Measurements from ENCODE around the gene HBG2. TPM values are rescaled to one million over a fixed set of nuclear protein-coding genes. Genes with fewer than 3 reads are reported as not detected.

HBG2 gene
- total and polyA plus RNA-seq, 9 of the 15 experiments (the other 6 are each of a cell fraction or from before 2014, with no cell fraction given): 1,626 to 58,619 (median 10,515) TPM

DNA sequence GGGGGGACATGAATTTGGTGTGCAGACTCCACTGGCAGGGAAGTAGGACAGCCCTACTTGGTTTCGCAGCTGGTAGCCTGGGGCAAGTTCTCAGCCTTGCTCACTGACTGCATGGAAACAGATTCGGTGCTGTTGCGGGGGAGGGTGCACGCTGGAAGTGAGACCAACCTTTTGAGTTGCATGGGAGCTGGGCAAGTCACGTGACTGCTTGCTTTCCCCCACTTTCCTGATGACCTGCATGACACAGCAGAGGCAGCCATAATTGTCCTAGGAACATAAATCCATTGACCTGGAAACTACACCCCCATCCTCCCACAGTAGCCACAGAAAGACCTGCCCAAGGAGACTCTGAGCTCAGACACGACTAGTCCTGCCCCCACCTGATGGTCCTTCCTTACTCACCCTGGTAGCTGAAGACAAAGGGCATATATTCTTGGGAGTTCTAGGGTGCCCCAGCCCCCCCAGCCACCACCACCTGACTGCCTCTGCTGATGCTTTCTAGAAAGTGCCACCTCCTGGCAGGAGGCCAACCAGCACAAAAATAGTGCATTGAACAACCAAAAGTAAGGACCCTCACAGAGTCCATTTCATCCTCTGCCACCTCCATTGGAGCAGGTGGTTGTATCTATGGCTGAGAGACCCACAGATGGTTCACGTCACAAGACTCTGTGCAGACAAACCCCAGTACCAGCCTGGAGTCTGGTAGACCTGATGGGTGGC, 4.1 kb upstream of the HBG2 start (continued):
- TF ChIP-seq, protein P1, sequence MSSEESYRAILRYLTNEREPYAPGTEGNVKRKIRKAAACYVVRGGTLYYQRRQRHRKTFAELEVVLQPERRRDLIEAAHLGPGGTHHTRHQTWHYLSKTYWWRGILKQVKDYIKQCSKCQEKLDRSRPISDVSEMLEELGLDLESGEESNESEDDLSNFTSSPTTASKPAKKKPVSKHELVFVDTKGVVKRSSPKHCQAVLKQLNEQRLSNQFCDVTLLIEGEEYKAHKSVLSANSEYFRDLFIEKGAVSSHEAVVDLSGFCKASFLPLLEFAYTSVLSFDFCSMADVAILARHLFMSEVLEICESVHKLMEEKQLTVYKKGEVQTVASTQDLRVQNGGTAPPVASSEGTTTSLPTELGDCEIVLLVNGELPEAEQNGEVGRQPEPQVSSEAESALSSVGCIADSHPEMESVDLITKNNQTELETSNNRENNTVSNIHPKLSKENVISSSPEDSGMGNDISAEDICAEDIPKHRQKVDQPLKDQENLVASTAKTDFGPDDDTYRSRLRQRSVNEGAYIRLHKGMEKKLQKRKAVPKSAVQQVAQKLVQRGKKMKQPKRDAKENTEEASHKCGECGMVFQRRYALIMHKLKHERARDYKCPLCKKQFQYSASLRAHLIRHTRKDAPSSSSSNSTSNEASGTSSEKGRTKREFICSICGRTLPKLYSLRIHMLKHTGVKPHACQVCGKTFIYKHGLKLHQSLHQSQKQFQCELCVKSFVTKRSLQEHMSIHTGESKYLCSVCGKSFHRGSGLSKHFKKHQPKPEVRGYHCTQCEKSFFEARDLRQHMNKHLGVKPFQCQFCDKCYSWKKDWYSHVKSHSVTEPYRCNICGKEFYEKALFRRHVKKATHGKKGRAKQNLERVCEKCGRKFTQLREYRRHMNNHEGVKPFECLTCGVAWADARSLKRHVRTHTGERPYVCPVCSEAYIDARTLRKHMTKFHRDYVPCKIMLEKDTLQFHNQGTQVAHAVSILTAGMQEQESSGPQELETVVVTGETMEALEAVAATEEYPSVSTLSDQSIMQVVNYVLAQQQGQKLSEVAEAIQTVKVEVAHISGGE (CRISPR knock-in tag; IDR thresholded peaks at IDR 0.05): no peak
- TF ChIP-seq, protein P2, sequence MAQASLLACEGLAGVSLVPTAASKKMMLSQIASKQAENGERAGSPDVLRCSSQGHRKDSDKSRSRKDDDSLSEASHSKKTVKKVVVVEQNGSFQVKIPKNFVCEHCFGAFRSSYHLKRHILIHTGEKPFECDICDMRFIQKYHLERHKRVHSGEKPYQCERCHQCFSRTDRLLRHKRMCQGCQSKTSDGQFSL (CRISPR knock-in tag; IDR thresholded peaks at IDR 0.05): no peak
- TF ChIP-seq, protein P2 (tag; IDR thresholded peaks at IDR 0.05): peak in 1 of 2 experiments; percentile 43; a peak in 1 of 4 replicates
- TF ChIP-seq CCNT2 (IDR thresholded peaks at IDR 0.05; ENCODE audit: borderline replicate concordance, extremely low read depth, insufficient read length, low read depth, low read length): no peak
- TF ChIP-seq U2AF2 (optimal IDR thresholded peaks at IDR 0.05; ENCODE audit: low read depth, low read length): no peak
- TF ChIP-seq POLR2AphosphoS2 (IDR thresholded peaks at IDR 0.05; ENCODE audit: low read length): no peak
- TF ChIP-seq ZNF431 (CRISPR knock-in tag; IDR thresholded peaks at IDR 0.05): no peak
- TF ChIP-seq, protein P3, sequence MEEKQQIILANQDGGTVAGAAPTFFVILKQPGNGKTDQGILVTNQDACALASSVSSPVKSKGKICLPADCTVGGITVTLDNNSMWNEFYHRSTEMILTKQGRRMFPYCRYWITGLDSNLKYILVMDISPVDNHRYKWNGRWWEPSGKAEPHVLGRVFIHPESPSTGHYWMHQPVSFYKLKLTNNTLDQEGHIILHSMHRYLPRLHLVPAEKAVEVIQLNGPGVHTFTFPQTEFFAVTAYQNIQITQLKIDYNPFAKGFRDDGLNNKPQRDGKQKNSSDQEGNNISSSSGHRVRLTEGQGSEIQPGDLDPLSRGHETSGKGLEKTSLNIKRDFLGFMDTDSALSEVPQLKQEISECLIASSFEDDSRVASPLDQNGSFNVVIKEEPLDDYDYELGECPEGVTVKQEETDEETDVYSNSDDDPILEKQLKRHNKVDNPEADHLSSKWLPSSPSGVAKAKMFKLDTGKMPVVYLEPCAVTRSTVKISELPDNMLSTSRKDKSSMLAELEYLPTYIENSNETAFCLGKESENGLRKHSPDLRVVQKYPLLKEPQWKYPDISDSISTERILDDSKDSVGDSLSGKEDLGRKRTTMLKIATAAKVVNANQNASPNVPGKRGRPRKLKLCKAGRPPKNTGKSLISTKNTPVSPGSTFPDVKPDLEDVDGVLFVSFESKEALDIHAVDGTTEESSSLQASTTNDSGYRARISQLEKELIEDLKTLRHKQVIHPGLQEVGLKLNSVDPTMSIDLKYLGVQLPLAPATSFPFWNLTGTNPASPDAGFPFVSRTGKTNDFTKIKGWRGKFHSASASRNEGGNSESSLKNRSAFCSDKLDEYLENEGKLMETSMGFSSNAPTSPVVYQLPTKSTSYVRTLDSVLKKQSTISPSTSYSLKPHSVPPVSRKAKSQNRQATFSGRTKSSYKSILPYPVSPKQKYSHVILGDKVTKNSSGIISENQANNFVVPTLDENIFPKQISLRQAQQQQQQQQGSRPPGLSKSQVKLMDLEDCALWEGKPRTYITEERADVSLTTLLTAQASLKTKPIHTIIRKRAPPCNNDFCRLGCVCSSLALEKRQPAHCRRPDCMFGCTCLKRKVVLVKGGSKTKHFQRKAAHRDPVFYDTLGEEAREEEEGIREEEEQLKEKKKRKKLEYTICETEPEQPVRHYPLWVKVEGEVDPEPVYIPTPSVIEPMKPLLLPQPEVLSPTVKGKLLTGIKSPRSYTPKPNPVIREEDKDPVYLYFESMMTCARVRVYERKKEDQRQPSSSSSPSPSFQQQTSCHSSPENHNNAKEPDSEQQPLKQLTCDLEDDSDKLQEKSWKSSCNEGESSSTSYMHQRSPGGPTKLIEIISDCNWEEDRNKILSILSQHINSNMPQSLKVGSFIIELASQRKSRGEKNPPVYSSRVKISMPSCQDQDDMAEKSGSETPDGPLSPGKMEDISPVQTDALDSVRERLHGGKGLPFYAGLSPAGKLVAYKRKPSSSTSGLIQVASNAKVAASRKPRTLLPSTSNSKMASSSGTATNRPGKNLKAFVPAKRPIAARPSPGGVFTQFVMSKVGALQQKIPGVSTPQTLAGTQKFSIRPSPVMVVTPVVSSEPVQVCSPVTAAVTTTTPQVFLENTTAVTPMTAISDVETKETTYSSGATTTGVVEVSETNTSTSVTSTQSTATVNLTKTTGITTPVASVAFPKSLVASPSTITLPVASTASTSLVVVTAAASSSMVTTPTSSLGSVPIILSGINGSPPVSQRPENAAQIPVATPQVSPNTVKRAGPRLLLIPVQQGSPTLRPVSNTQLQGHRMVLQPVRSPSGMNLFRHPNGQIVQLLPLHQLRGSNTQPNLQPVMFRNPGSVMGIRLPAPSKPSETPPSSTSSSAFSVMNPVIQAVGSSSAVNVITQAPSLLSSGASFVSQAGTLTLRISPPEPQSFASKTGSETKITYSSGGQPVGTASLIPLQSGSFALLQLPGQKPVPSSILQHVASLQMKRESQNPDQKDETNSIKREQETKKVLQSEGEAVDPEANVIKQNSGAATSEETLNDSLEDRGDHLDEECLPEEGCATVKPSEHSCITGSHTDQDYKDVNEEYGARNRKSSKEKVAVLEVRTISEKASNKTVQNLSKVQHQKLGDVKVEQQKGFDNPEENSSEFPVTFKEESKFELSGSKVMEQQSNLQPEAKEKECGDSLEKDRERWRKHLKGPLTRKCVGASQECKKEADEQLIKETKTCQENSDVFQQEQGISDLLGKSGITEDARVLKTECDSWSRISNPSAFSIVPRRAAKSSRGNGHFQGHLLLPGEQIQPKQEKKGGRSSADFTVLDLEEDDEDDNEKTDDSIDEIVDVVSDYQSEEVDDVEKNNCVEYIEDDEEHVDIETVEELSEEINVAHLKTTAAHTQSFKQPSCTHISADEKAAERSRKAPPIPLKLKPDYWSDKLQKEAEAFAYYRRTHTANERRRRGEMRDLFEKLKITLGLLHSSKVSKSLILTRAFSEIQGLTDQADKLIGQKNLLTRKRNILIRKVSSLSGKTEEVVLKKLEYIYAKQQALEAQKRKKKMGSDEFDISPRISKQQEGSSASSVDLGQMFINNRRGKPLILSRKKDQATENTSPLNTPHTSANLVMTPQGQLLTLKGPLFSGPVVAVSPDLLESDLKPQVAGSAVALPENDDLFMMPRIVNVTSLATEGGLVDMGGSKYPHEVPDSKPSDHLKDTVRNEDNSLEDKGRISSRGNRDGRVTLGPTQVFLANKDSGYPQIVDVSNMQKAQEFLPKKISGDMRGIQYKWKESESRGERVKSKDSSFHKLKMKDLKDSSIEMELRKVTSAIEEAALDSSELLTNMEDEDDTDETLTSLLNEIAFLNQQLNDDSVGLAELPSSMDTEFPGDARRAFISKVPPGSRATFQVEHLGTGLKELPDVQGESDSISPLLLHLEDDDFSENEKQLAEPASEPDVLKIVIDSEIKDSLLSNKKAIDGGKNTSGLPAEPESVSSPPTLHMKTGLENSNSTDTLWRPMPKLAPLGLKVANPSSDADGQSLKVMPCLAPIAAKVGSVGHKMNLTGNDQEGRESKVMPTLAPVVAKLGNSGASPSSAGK (IDR thresholded peaks at IDR 0.05): peak; percentile 84
